Skin of body (tissue), 2 donors: Measurements from ENCODE around the gene TUBB1. TPM values are rescaled to one million over a fixed set of nuclear protein-coding genes. Genes with fewer than 3 reads are reported as not detected.

ENCODE experiments used
- DNase-seq: peaks from one replicate; lab custom pipeline; 2025; lab: John Stamatoyannopoulos, UW
- total RNA-seq: library from RNA; depleted of rRNA; stranded (reverse); fragments of >200 nt; gene quantifications from one replicate; pipeline ENCODE4 v1.2.3, GENCODE V29; 2014

TUBB1 gene
- total RNA-seq, 1 donor from 2014 or later, result 3.3 TPM

- no peak for DNase-seq
Measured at GRCh38 chr20:59042151-59042795, 23.0 kb downstream of the TUBB1 start, which contains the start of gene PRELID3B. Gene PRELID3B (minus strand): TSS chr20:59042786. CDS start chr20:59042730, 56 bp downstream.

- peak; percentile 85 for DNase-seq
Measured at GRCh38 chr20:59042796-59043631, 23.8 kb downstream of the TUBB1 start.

GRCh38 chr20:59043698-59044097 lies 24.5 kb downstream of the TUBB1 start:
- DNase-seq, result no peak

GRCh38 chr20:59044295-59044694 lies 25.1 kb downstream of the TUBB1 start:
- DNase-seq, result no peak

- no peak for DNase-seq
Measured at GRCh38 chr20:59044796-59045195, 25.6 kb downstream of the TUBB1 start.

- DNase-seq, result no peak
Measured at GRCh38 chr20:59046862-59047261, 27.6 kb downstream of the TUBB1 start.

- DNase-seq, result no peak
Measured at GRCh38 chr20:59047938-59048680, 28.9 kb downstream of the TUBB1 start.

GRCh38 chr20:59048681-59049030 lies 29.4 kb downstream of the TUBB1 start:
- DNase-seq, result no peak

GRCh38 chr20:59050437-59050836 lies 31.2 kb downstream of the TUBB1 start:
- DNase-seq, result no peak

GRCh38 chr20:59051666-59052185 lies 32.5 kb downstream of the TUBB1 start:
- DNase-seq, result no peak

- no peak for DNase-seq
Measured at GRCh38 chr20:59055302-59055701, 36.1 kb downstream of the TUBB1 start.

- no peak for DNase-seq
Measured at GRCh38 chr20:59062081-59062480, 42.9 kb downstream of the TUBB1 start.

GRCh38 chr20:59063358-59064213 lies 44.4 kb downstream of the TUBB1 start:
- no peak for DNase-seq

- DNase-seq, result no peak
Measured at GRCh38 chr20:59064214-59064722, 45.0 kb downstream of the TUBB1 start.

GRCh38 chr20:59068534-59068933 lies 49.3 kb downstream of the TUBB1 start:
- no peak for DNase-seq

- no peak for DNase-seq
Measured at GRCh38 chr20:59069026-59069425, 49.8 kb downstream of the TUBB1 start.

GRCh38 chr20:59071216-59071615 lies 52.0 kb downstream of the TUBB1 start:
- no peak for DNase-seq

GRCh38 chr20:59073582-59073981 lies 54.4 kb downstream of the TUBB1 start:
- no peak for DNase-seq

GRCh38 chr20:59074456-59074855 lies 55.2 kb downstream of the TUBB1 start:
- no peak for DNase-seq

GRCh38 chr20:59075934-59076508 lies 56.8 kb downstream of the TUBB1 start:
- DNase-seq, result no peak
